ENCODE measurements around the gene CLCN7.

- TF ChIP-seq ZBTB7A (IDR thresholded peaks at IDR 0.05; ENCODE audit: low read depth) (no peak; the same call in none of the 2 replicates), TAF1 (IDR thresholded peaks at IDR 0.05; ENCODE audit: low read depth) (no peak), CEBPB (IDR thresholded peaks at IDR 0.05) (no peak), FOXM1 (IDR thresholded peaks at IDR 0.05; ENCODE audit: borderline replicate concordance, low read depth) (no peak), TCF12 (IDR thresholded peaks at IDR 0.05; ENCODE audit: low read depth) (no peak), CREB1 (IDR thresholded peaks at IDR 0.05; ENCODE audit: low read depth) (no peak), EP300 (IDR thresholded peaks at IDR 0.05; ENCODE audit: borderline replicate concordance) (no peak)
Measured at GRCh38 chr16:1414532-1415260, 60.1 kb downstream of the CLCN7 start, which contains the start of gene UNKL.

Measured in Ishikawa (cell line).